ENCODE data around the gene GLT8D2.

Gene GLT8D2

GRCh38 chr12:103998976-103999375 lies 51.0 kb downstream of the GLT8D2 start:
- DNase-seq: no peak

DNA sequence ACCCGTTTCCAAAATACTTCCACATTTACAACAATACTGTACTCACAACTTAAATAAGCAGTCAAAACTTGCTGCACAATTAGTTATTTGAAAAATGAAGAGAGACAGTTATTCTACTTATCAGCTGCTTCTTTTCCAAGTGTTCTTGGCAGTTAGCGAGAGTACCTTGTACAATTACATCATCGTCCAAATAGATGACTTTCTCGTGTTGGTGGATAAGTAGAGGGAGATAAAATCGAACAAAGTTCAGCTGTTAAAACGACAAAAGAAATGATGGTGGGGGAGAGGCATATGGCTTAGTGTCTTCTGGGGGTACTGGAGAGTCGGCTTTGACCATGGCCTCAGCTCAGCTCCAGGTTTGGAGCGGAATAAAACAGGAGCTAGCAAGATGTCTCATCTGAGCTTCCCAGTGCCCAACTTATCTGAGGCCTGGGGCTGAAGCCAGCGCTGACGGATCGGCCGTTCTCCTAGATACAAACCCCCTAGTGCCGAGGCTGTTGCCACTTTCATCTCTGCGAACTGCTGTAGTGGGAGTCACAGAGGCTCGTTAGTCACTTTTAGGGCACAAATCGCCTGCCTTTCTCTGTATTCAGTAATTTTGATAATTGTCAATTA lies 52.6 kb downstream of the GLT8D2 start:
- no peak for DNase-seq

- DNase-seq: no peak
These were observed 53.4 kb downstream of the GLT8D2 start for GRCh38 chr12:103996595-103996994.

DNA sequence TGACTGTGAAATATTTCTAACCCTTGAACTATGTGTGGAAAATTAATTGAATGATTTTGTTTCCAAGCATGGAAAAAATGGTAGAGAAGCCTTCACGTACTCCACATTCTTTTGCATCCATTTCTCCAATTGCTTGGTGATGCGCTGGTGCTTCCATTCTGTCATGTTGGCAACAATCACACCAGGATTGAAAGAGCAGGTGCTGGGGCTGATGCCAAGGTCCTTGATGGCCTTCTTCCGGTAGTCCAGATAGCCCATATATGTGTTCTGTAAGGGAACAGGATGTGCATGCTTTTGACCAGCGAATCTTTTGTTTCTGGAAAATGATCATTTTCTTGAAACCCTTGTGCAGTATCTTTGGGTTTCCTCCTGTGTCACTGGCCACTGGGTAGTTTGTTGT lies 55.8 kb downstream of the GLT8D2 start:
- DNase-seq: no peak

DNA sequence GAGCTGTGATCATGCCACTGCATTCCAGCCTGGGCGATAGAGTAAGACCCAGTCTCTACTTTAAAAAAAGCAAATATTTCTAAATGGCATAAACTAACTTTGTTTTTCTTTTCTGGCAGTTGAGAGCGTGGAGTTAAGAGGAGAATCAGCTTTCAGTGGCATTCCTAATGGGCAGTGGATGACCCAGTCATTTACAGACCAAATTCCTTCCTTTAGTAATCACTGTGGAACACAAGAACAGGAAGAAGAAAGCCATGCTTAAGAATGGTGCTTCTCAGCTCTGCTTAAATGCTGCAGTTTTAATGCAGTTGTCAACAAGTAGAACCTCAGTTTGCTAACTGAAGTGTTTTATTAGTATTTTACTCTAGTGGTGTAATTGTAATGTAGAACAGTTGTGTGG lies 63.2 kb downstream of the GLT8D2 start:
- no peak for DNase-seq

- DNase-seq: peak in 1 of 3 donors; percentile 15
These were observed 71.5 kb downstream of the GLT8D2 start for GRCh38 chr12:103978384-103978982.

DNA sequence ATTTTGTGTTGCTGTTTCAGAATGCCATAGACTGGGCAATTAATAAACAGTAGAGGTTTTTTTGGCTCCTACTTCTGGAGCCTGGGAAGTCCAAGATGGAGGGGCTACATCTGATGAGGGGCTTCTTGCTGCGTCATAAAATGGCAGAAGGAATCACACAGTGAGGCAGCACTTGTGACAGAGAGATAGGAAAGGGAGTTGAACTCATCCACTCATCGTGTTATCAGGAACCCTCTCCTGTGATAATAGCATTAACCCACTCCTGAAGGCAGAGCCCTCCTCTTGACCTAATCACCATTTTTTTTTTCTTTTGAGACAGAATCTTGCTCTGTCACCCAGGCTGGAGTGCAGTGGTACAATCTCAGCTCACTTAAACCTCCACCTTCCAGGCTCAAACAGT lies 74.6 kb downstream of the GLT8D2 start:
- DNase-seq: no peak

DNA sequence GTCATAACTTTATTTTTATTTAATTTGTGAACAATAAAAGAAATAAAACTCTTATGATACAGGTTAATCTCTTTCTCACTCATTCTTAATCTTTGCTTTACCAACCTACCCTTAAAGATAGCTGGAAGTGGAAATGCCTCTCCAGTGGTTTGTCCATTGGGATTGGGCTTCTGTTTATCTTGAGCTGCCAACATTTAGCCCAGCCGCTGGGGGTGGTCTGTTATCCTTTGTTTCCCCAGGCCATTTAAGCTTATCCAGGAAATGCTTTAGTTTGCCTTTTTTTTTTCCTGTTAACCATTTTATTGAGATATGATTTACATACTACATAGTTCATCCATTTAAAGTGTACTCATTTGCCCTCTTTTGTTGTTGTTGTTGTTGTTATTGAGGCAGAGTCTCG lies 76.1 kb downstream of the GLT8D2 start:
- no peak for DNase-seq

GRCh38 chr12:103969391-103969790 lies 80.6 kb downstream of the GLT8D2 start:
- DNase-seq: no peak

- DNase-seq: no peak
These were observed 83.3 kb downstream of the GLT8D2 start for GRCh38 chr12:103966736-103967135.

DNA sequence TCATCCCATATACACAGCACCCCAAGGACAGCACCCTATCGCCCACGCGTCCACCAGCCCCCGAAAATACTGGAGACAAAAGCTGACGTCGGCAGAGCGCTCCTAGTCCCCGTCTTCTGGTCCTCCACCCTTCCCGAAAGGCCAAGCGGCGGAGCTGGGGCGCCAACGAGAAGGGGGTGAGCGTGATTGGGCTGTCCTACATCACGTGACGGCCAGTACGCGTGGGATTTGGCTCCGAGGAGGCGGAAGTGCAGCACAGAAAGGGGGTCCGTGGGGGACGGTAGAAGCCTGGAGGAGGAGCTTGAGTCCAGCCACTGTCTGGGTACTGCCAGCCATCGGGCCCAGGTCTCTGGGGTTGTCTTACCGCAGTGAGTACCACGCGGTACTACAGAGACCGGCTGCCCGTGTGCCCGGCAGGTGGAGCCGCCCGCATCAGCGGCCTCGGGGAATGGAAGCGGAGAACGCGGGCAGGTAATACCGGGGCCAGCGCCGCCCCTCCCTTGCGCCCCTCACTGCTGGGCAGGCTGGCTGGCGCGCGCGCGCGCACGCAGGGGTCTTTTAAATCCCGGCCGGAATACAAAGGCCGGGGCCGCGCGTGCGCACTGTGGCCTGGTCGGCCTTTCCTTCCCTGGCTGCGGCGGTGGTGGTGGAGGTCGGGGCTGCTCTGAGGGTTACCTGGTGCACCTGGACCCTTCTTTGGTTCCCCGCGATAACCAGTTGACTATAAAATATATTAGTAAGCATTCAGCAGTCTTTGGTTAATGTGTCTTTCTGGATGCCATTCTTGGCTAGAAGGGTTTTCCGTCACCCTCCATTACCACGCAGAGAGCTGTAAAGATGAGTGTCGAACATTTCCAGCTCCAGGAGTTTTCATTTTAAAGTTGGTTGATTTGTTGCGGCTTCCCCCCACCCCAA lies 84.1 kb downstream of the GLT8D2 start, which contains the start of gene TDG:
Gene TDG (plus strand): TSS at position 283 of the 915 bp plus-strand sequence. CDS start 166 bp downstream, at position 449.
- DNase-seq: peak; percentile 97 to 98 (median 97)

DNA sequence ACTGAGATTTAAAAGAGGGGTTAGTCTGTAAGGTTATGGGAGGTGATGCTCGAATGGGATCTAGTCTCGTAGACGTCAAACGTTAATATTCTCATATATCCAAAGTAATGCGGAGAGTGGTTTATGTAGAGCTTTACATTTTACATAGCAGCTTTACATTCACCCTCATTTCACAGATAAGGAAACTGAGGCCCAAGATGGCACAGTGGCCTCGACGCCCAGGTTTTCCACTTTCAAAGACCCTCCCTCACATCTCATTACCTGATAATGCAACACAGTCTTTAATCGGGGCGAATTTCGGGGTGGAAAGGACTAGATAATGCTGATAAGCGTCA lies 84.8 kb downstream of the GLT8D2 start:
- no peak for DNase-seq

- no peak for DNase-seq
These were observed 85.2 kb downstream of the GLT8D2 start for GRCh38 chr12:103964805-103965204.

- no peak for DNase-seq
These were observed 87.5 kb downstream of the GLT8D2 start for GRCh38 chr12:103962493-103962892.

GRCh38 chr12:103960616-103961227 lies 89.3 kb downstream of the GLT8D2 start:
- DNase-seq: peak in 2 of 3 donors; percentile 10 to 34

- DNase-seq: no peak
These were observed 91.4 kb downstream of the GLT8D2 start for GRCh38 chr12:103958621-103959020.

- DNase-seq: no peak
These were observed 92.1 kb downstream of the GLT8D2 start for GRCh38 chr12:103957865-103958388.

- peak in 2 of 3 donors; percentile 20 to 27 for DNase-seq
These were observed 93.4 kb downstream of the GLT8D2 start for GRCh38 chr12:103956509-103957027.

DNA sequence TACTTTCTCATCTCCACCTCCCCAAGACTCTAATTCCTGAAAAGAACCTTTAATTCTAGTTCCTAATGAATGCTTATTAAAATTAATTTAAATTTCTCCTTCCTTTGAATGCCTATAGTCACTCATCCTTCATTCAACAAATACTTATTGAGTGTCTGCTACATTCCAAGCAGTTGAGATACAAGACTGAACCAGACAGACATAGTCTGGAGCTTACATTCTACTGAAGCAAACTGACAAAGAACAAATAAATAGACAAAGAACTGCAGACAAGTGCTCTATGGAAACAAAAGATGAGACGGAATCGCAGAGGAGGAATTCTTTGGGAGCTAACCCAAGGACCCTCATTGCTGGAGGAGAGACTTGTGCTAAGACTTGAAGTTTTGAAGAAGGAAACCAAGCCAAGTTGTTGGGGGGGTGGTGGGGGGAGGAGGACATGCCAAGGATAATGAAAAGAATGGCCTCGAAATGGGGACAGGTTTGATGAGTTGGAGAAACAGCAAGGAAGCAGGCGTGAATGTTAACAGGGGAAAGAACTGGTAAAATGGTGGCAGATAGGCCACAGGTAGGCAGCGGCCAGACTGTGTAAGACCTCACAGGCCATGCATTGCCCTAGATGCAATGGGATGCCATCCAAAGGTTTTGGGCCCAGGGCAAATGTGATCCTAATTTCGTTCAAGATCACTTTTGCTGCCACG lies 94.0 kb downstream of the GLT8D2 start:
- no peak for DNase-seq

GRCh38 chr12:103952497-103952896 lies 97.5 kb downstream of the GLT8D2 start:
- no peak for DNase-seq

DNA sequence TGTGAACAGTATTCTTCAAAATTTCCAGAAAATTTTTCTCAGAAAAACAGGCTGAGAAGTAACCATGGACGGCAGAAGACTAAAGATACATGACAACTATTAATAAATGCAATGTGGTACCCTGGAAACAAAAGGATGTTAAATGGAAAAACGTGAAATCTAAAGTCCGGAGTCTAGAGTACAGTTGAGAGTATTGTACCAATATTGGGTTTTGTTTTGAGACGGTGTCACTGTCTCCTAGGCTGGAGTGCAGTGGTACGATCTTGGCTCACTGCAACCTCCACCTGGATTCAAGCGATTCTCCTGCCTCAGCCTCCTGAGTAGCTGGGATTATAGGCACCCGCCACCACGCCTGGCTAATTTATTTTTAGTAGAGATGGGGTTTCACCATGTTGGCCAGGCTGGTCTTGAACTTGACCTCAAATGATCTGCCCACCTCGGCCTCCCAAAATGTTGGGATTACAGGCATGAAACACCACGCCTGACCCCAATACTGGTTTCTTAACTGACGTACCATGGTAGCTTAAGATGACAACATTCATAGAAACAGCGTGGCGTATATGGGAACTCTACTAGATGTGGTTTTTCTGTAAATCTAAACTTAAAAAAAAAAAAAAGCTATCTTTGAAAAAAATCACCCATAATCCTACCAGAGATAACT lies 101.1 kb downstream of the GLT8D2 start:
- no peak for DNase-seq

All from suppressor macrophage treated with lipopolysaccharide for 1 hour (primary cell).